GM12878 (cell line): Measurements from ENCODE around the gene KIF1C. TPM values are rescaled to one million over a fixed set of nuclear protein-coding genes. Genes with fewer than 3 reads are reported as not detected.

Experiments
- ATAC-seq: fragments of 200-7000 bp; cut with Tn5 transposase; 3 replicates; pipeline ENCODE4 v1.9.1; 2020; ENCODE audit warnings: mild to moderate bottlenecking, moderate library complexity
- BruUV-seq: library from RNA; stranded (reverse); fragments of 400-500 nt; replicated peaks from 2 replicates; lab custom pipeline; 2021; lab: Mats Ljungman, UMichigan
- CTCF ChIA-PET: fragments of 300-600 bp; sonication (Branson Sonifier 250); formaldehyde crosslinking; extraction: SDS; loops from one replicate; lab custom pipeline; 2021; ENCODE audit warnings: inconsistent platforms; lab: Yijun Ruan, JAX
- POLR2A ChIA-PET: fragments of 350-600 bp; formaldehyde crosslinking; extraction: SDS; loops from one replicate; lab custom pipeline; 2021; ENCODE audit warnings: inconsistent platforms; lab: Charles Lee
- RAD21 ChIA-PET: fragments of 300-600 bp; sonication (Branson Sonifier 250); formaldehyde crosslinking; loops from one replicate; lab custom pipeline; 2023; ENCODE audit warnings: antibody characterized with exemption; ENCODE audit not compliant: unreplicated experiment; lab: Charles Lee
- SMC1A ChIA-PET: fragments of 300-600 bp; sonication (Branson Sonifier 250); formaldehyde crosslinking; loops from one replicate; lab custom pipeline; 2023; ENCODE audit not compliant: unreplicated experiment, uncharacterized antibody; lab: Charles Lee
- DNase-seq: peaks from one replicate; pipeline ENCODE4 v3.0.0-alpha.2; 2011; ENCODE audit warnings: low read depth, low spot score
- FAIRE-seq: peaks from 3 replicates; lab custom pipeline; 2011; peaks lifted over from hg19 to GRCh38; lab: Jason Lieb, UNC
- H2AFZ ChIP-seq: 2 replicates; pipeline ENCODE4 v1.6.0; 2011; ENCODE audit warnings: low read depth, low read length, control low read depth; ENCODE audit not compliant: control insufficient read depth
- H3K27ac ChIP-seq: 2 replicates; pipeline ENCODE4 v1.5.1; 2011; ENCODE audit warnings: control low read depth; ENCODE audit not compliant: control insufficient read depth, insufficient read depth
- H3K27me3 ChIP-seq, 2 experiments: replicated peaks in 1 of 2; 2 replicates each; pipeline versions ENCODE4 v1.6.0 to v1.6.1; 2011; ENCODE audit warnings: low read length in 1 of 2; ENCODE audit not compliant: control insufficient read depth in 2 of 2, insufficient read depth in 2 of 2
- H3K36me3 ChIP-seq, 2 experiments: 2 replicates each; pipeline ENCODE4 v1.5.1; 2011; ENCODE audit warnings: low read length in 1 of 2; ENCODE audit not compliant: control insufficient read depth in 2 of 2, insufficient read depth in 2 of 2
- H3K4me1 ChIP-seq: 2 replicates; pipeline ENCODE4 v1.6.1; 2011; ENCODE audit warnings: mild to moderate bottlenecking, low read length, moderate library complexity, mixed read lengths; ENCODE audit not compliant: control insufficient read depth, insufficient read depth
- H3K4me2 ChIP-seq: 2 replicates; pipeline ENCODE4 v1.6.0; 2011; ENCODE audit warnings: control low read depth; ENCODE audit not compliant: control insufficient read depth, insufficient read depth
- H3K4me3 ChIP-seq: fragments of 200-600 bp; sonication (generic); 2 replicates; pipeline ENCODE4 v1.5.1; 2016
- H3K79me2 ChIP-seq: 2 replicates; pipeline ENCODE4 v1.6.0; 2011; ENCODE audit warnings: low read length; ENCODE audit not compliant: control insufficient read depth, insufficient read depth
- H3K9ac ChIP-seq: 2 replicates; pipeline ENCODE4 v1.8.0; 2011; ENCODE audit warnings: low read length, control low read depth, mixed read lengths; ENCODE audit not compliant: control insufficient read depth, insufficient read depth
- H3K9me3 ChIP-seq: replicated peaks from 3 replicates; pipeline ENCODE4 v1.5.1; 2011; ENCODE audit warnings: mild to moderate bottlenecking, low read length; ENCODE audit not compliant: control insufficient read depth, insufficient read depth
- H4K20me1 ChIP-seq: 2 replicates; pipeline ENCODE4 v1.6.0; 2011; ENCODE audit not compliant: control insufficient read depth, insufficient read depth
- CBX5 ChIP-seq: sonication (generic); IDR thresholded peaks from 2 replicates; pipeline ENCODE4 v1.6.1; 2016; ENCODE audit warnings: low read depth, moderate library complexity, mild to moderate bottlenecking, inconsistent platforms
- CEBPB ChIP-seq, 2 experiments: fragments of 150-350 bp in 1 of 2; IDR thresholded peaks; 2 replicates each; pipeline ENCODE4 v1.6.1; 2012 to 2014; ENCODE audit warnings: low read depth in 2 of 2, low read length in 2 of 2, borderline replicate concordance in 1 of 2, inconsistent platforms in 1 of 2
- CREB1 ChIP-seq: IDR thresholded peaks from 2 replicates; pipeline ENCODE4 v1.6.1; 2012; ENCODE audit warnings: low read depth, mild to moderate bottlenecking, inconsistent platforms
- DPF2 ChIP-seq: fragments of 450-650 bp; IDR thresholded peaks from 2 replicates; pipeline ENCODE4 v1.6.1; 2017; ENCODE audit warnings: mild to moderate bottlenecking
- KDM1A ChIP-seq: fragments of 200-600 bp; sonication (generic); IDR thresholded peaks from 2 replicates; pipeline ENCODE4 v1.6.1; 2016; ENCODE audit warnings: borderline replicate concordance
- MXI1 ChIP-seq: fragments of 150-350 bp; IDR thresholded peaks from 2 replicates; pipeline ENCODE4 v1.6.1; 2011; ENCODE audit warnings: low read depth, mild to moderate bottlenecking, inconsistent platforms, low read length, improper control_type of control experiment
- PAX5 ChIP-seq: IDR thresholded peaks from 2 replicates; pipeline ENCODE4 v1.6.1; 2011; ENCODE audit warnings: low read depth, low read length, borderline replicate concordance
- POLR2AphosphoS5 ChIP-seq: IDR thresholded peaks from 2 replicates; pipeline ENCODE4 v1.6.1; 2011; ENCODE audit warnings: mild to moderate bottlenecking, low read length, inconsistent platforms
- POU2F2 ChIP-seq: IDR thresholded peaks from 3 replicates; pipeline ENCODE4 v1.6.1; 2011; ENCODE audit warnings: low read depth, mild to moderate bottlenecking, low read length, borderline replicate concordance
- RAD51 ChIP-seq: fragments of 450-650 bp; IDR thresholded peaks from 2 replicates; pipeline ENCODE4 v1.6.1; 2016; ENCODE audit warnings: moderate library complexity, mild to moderate bottlenecking, inconsistent platforms
- STAT1 ChIP-seq: fragments of 450-650 bp; conservative IDR thresholded peaks from 2 replicates; pipeline ENCODE4 v1.6.1; 2014; ENCODE audit warnings: antibody characterized with exemption, mild to moderate bottlenecking
- TAF1 ChIP-seq: IDR thresholded peaks from 2 replicates; pipeline ENCODE4 v1.6.1; 2011; ENCODE audit warnings: mild to moderate bottlenecking, low read depth, low read length, borderline replicate concordance
- TBL1XR1 ChIP-seq: IDR thresholded peaks from 2 replicates; pipeline ENCODE4 v1.6.1; 2012; ENCODE audit warnings: low read depth, low read length, improper control_type of control experiment
- TCF7 ChIP-seq: IDR thresholded peaks from 2 replicates; pipeline ENCODE4 v1.6.1; 2014; ENCODE audit warnings: antibody characterized with exemption, borderline replicate concordance
- WGBS: methylation state at CpG from one replicate; pipeline ENCODE4 v1.1.6; 2016; ENCODE audit warnings: low lambda C conversion rate; ENCODE audit not compliant: insufficient replicate concordance, insufficient coverage; ENCODE audit errors: missing lambda C conversion rate; 5-methylcytosine and 5-hydroxymethylcytosine counted together
- in situ Hi-C: fragments of 300-500 bp; cut with MboI; formaldehyde crosslinking; loops from 9 replicates; pipeline ENCODE4 v1.14.3; 2018; ENCODE audit warnings: mixed read lengths
- intact Hi-C: fragments of 100-400 bp; cut with micrococcal nuclease; formaldehyde crosslinking; loops from one replicate; pipeline ENCODE4 v1.14.2; 2022; ENCODE audit not compliant: unreplicated experiment
- polyA plus RNA-seq, 11 experiments: library from polyadenylated mRNA; depleted of rRNA in 4 of 11; unstranded in 6 of 11; stranded (reverse) in 5 of 11; fragments of >200 nt; fragmentation: Nextera tagmentation in 4 of 11; fragmentation: Illumina TruSeq in 1 of 11; extraction: Ambion mirVana in 4 of 11; extraction: Trizol in 1 of 11; gene quantifications; 1 replicate in 1 of 11; 2 replicates in 10 of 11; pipeline versions ENCODE4 v1.2.1 to v1.2.3, GENCODE V29; 2011 to 2016; ENCODE audit warnings: inconsistent platforms in 2 of 11, missing spikeins in 2 of 11, low read depth in 1 of 11
- total RNA-seq, 4 experiments: library from RNA; depleted of rRNA in 3 of 4; stranded (reverse); fragments of >200 nt in 3 of 4; fragmentation: Illumina TruSeq in 1 of 4; extraction: Trizol in 1 of 4; gene quantifications; 2 replicates each; pipeline versions ENCODE4 v1.2.1 to v1.2.3, GENCODE V29; 2013 to 2021
- TF ChIP-seq, protein P1 (sequence below): fragments of 450-650 bp; conservative IDR thresholded peaks from 2 replicates; pipeline ENCODE4 v1.6.1; 2017; ENCODE audit warnings: mild to moderate bottlenecking, moderate library complexity
- TF ChIP-seq, protein P2 (sequence below): IDR thresholded peaks from 2 replicates; pipeline ENCODE4 v1.6.1; 2012; ENCODE audit warnings: low read depth, low read length, improper control_type of control experiment
- TF ChIP-seq, protein P3 (sequence below): fragments of 450-650 bp; IDR thresholded peaks from 2 replicates; pipeline ENCODE4 v1.6.1; 2017; ENCODE audit warnings: mild to moderate bottlenecking, low read depth, inconsistent platforms; ENCODE audit not compliant: poor library complexity, severe bottlenecking

The KIF1C gene
- total and polyA plus RNA-seq, 10 of the 15 experiments (the other 5 are each of a cell fraction or from before 2014, with no cell fraction given), result 1.4 to 65.9 (median 21.1) TPM

DNA sequence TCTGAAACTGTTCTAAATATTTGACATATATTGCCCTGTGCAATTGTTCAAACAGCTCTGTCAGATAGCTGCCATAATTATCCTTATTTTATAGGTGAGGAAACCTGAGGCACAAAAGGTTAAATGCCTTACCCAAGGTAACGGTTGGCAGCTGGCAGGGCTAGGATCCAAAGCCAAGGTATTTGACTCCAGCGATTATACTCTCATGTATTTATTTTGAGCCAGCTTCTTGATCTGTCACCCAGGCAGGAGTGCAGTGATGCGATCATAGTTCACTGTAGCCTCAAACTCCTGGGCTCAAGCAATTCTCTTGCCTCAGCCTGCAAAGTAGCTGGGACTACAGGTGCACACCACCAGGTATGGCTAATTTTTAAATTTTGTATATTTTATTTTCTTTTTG is 39.6 kb upstream of the KIF1C start:
- H3K27ac ChIP-seq, result no peak overlapping the region
- H3K36me3 ChIP-seq, result peaks cover 4 to 8% of the 10 kb centered on the region in 2 experiments
- FAIRE-seq (no peak), ATAC-seq (no peak), DNase-seq (no peak)
- ChIA-PET POLR2A (interaction anchor here (0.6 to 1.2 kb wide), 2 partner anchors 8 to 101 kb away, joined by 4 to 5 read pairs; no protein-coding TSS in a partner anchor), RAD21 (interaction anchor here (1.1 kb wide), 1 partner anchor 9 kb away, joined by 3 read pairs; the partner anchor contains the start of gene SPAG7), SMC1A (interaction anchor here (0.6 to 1.6 kb wide), 2 partner anchors 48 to 350 kb away, joined by 3 read pairs; no protein-coding TSS in a partner anchor), CTCF (interaction anchor here (3.0 to 3.8 kb wide), 2 partner anchors 9 to 49 kb away, joined by 16 to 21 read pairs; partner anchors contain the start of gene SPAG7)
- intact Hi-C loops, result no loop called here
- H3K4me3 ChIP-seq, result no peak overlapping the region
- H4K20me1 ChIP-seq, result no peaks in the 10 kb centered on the region
- no peak overlapping the region for H2AFZ ChIP-seq
- H3K79me2 ChIP-seq, result no peaks in the 10 kb centered on the region
- no peak overlapping the region for H3K9ac ChIP-seq
- BruUV-seq, result no TSS peak
- H3K9me3 ChIP-seq, result no peaks in the 10 kb centered on the region
- H3K4me2 ChIP-seq, result no peak overlapping the region
- H3K4me1 ChIP-seq, result no peaks in the 10 kb centered on the region
- TF ChIP-seq MXI1, result no peak
- no peak for TF ChIP-seq RAD51
- no peak for TF ChIP-seq CREB1
- TF ChIP-seq, protein P1, sequence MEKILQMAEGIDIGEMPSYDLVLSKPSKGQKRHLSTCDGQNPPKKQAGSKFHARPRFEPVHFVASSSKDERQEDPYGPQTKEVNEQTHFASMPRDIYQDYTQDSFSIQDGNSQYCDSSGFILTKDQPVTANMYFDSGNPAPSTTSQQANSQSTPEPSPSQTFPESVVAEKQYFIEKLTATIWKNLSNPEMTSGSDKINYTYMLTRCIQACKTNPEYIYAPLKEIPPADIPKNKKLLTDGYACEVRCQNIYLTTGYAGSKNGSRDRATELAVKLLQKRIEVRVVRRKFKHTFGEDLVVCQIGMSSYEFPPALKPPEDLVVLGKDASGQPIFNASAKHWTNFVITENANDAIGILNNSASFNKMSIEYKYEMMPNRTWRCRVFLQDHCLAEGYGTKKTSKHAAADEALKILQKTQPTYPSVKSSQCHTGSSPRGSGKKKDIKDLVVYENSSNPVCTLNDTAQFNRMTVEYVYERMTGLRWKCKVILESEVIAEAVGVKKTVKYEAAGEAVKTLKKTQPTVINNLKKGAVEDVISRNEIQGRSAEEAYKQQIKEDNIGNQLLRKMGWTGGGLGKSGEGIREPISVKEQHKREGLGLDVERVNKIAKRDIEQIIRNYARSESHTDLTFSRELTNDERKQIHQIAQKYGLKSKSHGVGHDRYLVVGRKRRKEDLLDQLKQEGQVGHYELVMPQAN, result no peak
- TF ChIP-seq TBL1XR1, result no peak
- no peak for TF ChIP-seq POLR2AphosphoS5
- TF ChIP-seq DPF2, result no peak
- no peak for TF ChIP-seq TCF7
- TF ChIP-seq, protein P2, sequence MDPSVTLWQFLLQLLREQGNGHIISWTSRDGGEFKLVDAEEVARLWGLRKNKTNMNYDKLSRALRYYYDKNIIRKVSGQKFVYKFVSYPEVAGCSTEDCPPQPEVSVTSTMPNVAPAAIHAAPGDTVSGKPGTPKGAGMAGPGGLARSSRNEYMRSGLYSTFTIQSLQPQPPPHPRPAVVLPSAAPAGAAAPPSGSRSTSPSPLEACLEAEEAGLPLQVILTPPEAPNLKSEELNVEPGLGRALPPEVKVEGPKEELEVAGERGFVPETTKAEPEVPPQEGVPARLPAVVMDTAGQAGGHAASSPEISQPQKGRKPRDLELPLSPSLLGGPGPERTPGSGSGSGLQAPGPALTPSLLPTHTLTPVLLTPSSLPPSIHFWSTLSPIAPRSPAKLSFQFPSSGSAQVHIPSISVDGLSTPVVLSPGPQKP, result no peak
- TF ChIP-seq PAX5, result no peak
- TF ChIP-seq CBX5, result no peak
- no peak for TF ChIP-seq TAF1
- no peak for TF ChIP-seq KDM1A
- TF ChIP-seq POU2F2, result no peak
- TF ChIP-seq, protein P3, sequence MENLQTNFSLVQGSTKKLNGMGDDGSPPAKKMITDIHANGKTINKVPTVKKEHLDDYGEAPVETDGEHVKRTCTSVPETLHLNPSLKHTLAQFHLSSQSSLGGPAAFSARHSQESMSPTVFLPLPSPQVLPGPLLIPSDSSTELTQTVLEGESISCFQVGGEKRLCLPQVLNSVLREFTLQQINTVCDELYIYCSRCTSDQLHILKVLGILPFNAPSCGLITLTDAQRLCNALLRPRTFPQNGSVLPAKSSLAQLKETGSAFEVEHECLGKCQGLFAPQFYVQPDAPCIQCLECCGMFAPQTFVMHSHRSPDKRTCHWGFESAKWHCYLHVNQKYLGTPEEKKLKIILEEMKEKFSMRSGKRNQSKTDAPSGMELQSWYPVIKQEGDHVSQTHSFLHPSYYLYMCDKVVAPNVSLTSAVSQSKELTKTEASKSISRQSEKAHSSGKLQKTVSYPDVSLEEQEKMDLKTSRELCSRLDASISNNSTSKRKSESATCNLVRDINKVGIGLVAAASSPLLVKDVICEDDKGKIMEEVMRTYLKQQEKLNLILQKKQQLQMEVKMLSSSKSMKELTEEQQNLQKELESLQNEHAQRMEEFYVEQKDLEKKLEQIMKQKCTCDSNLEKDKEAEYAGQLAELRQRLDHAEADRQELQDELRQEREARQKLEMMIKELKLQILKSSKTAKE, result no peak
- TF ChIP-seq STAT1, result no peak
- TF ChIP-seq CEBPB (IDR thresholded peaks at IDR 0.05; ENCODE audit: borderline replicate concordance in 1 of 2, low read depth in 2 of 2, low read length in 2 of 2), result no peak
- 52% methylated on average over 3 of the region's 3 CpGs for WGBS
- in situ Hi-C loops, result no loop called here
- H3K27me3 ChIP-seq, result no peaks in the 10 kb centered on the region
